ENCODE data around the gene RIMS4.
"Not testable (repeated sequence)": the region's sequence is repeated elsewhere in the genome, so short reads cannot be mapped to it uniquely, and the experiment has no call there.

The RIMS4 gene

GRCh38 chr20:44837946-44838345 lies 27.6 kb upstream of the RIMS4 start:
- no peak for TF ChIP-seq POLR2A (IDR thresholded peaks at IDR 0.05; ENCODE audit: low read length)
- no peak for TF ChIP-seq GATA1 (IDR thresholded peaks at IDR 0.05; ENCODE audit: low read depth, low read length)
- DNase-seq = no peak

DNA sequence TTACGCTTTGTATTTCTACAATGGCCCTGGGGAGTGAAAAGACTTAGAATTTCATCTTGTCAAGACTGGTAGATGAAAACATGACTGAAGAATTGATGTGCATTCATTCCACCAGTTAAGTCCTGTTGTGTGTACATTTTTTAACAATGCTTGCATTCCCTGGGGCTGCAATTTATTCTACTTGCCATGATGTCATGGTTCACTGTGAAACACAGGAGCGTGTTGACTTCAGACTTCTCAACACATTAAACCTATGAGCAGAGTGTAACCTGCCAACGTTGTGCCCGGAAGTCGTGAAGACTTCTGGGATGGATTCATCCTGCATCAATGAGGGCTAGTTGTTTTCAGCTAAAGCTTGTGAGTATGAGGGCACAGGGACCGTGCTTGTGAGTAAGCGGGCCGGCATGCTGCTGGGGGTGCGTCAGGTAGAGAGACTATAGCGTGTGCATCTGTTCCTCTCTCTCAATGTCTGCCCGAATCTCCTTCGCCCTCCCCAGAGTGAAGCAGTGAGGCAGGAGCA lies 26.3 kb upstream of the RIMS4 start:
- no peak for TF ChIP-seq GATA1 (IDR thresholded peaks at IDR 0.05; ENCODE audit: low read depth, low read length)
- no peak for TF ChIP-seq POLR2A (IDR thresholded peaks at IDR 0.05; ENCODE audit: low read length)
- no peak for DNase-seq

DNA sequence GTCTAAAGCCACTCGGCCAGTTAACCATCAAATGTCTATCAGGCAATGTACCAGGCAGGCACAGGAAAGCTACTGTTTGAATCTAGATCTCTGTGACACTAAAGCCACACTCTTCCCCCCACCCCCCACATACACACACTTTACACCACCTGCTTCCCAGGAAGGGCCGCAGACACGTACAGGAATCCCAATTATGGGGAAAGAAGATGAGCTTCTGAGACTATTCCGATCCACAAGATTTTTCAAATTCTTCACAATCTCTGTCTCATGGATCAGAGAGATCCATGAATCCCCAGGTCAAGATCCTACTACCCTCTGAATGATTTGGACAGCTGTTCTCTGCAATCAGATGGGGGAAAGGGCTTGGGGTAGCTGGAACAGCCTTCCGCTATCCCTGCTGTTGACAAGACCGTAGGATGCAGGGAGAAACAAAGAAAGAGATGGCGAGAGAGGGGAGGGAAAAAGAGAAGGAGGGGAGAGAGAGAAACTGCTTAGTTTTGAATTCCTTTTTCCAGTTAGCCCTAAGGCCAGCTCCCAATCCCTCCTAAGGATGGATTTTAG lies 25.4 kb upstream of the RIMS4 start:
- TF ChIP-seq GATA1 (IDR thresholded peaks at IDR 0.05; ENCODE audit: low read depth, low read length) (no peak), POLR2A (IDR thresholded peaks at IDR 0.05; ENCODE audit: low read length) (no peak)
- no peak for DNase-seq

- TF ChIP-seq POLR2A (IDR thresholded peaks at IDR 0.05; ENCODE audit: low read length) = no peak
- DNase-seq = no peak
Observed at GRCh38 chr20:44835116-44835515, 24.8 kb upstream of the RIMS4 start.

GRCh38 chr20:44834693-44835092 lies 24.3 kb upstream of the RIMS4 start:
- no peak for DNase-seq
- no peak for TF ChIP-seq GATA1 (IDR thresholded peaks at IDR 0.05; ENCODE audit: low read depth, low read length)
- no peak for TF ChIP-seq POLR2A (IDR thresholded peaks at IDR 0.05; ENCODE audit: low read length)

GRCh38 chr20:44833437-44833836 lies 23.1 kb upstream of the RIMS4 start:
- TF ChIP-seq POLR2A (IDR thresholded peaks at IDR 0.05; ENCODE audit: low read length) (no peak), GATA1 (IDR thresholded peaks at IDR 0.05; ENCODE audit: low read depth, low read length) (no peak)
- DNase-seq = no peak

GRCh38 chr20:44832724-44833123 lies 22.4 kb upstream of the RIMS4 start:
- TF ChIP-seq POLR2A (IDR thresholded peaks at IDR 0.05; ENCODE audit: low read length) (no peak), GATA1 (IDR thresholded peaks at IDR 0.05; ENCODE audit: low read depth, low read length) (no peak)
- DNase-seq = no peak

DNA sequence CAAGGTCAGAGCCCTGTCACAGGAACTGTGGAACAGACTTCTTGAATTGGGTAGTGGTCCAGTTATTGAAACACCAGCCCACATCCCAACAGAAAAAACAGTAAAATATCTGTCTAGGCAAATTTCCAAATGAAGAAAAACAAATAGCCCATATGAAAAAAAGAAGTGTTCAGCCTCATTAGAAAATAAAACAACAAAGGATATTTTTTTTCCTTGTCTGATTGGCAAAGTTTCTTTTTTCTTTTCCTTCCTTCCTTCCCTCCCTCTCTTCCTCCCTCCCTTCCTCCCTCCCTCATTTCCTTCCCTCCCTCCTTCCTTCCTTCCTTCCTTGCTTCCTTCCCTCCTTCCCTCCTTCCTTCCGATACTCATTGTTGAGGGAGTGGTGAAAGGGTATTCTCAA lies 20.6 kb upstream of the RIMS4 start:
- no peak for DNase-seq
- TF ChIP-seq GATA1 (IDR thresholded peaks at IDR 0.05; ENCODE audit: low read depth, low read length) (no peak), POLR2A (IDR thresholded peaks at IDR 0.05; ENCODE audit: low read length) (no peak)

- DNase-seq = no peak
- TF ChIP-seq POLR2A (IDR thresholded peaks at IDR 0.05; ENCODE audit: low read length) (no peak), GATA1 (IDR thresholded peaks at IDR 0.05; ENCODE audit: low read depth, low read length) (no peak)
Observed at GRCh38 chr20:44830523-44830922, 20.2 kb upstream of the RIMS4 start.

DNA sequence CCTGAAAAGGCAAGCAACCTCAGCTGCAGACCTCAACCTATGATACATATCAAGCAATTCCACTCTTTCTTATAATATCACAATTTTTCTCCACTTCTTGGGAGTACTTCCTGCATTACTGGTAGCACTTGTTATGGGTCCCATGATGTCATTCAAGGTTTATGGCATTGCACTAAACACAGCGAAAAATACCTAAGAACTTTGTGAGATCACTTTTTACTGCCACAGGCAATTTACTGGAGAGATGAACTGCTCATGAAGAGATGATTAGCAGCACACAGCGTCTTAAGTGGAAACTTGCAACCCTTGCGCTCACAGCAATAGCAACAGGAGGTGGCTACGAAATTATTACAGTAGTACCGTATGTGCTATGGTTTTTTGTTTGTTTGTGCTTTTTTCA lies 19.3 kb upstream of the RIMS4 start:
- DNase-seq = no peak
- TF ChIP-seq GATA1 (IDR thresholded peaks at IDR 0.05; ENCODE audit: low read depth, low read length) (no peak), POLR2A (IDR thresholded peaks at IDR 0.05; ENCODE audit: low read length) (no peak)

DNA sequence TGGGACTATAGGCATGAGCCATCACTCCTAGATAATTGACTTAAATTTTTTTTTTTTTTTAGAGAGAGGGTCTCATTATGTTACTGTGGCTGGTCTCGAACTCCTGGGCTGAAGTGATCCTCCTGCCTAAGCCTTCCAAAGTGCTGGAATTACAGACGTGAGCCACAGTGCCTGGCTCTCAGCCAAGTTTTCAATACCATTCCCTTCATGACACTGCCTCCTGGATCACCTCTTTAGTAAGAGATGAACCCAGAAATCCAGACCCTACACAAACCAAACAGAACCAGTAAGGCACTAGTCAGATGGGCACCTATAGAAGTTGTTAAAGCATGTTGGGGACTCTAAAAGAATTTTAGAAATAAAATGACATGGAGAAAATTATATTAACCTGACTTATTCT lies 18.3 kb upstream of the RIMS4 start:
- no peak for TF ChIP-seq GATA1 (IDR thresholded peaks at IDR 0.05; ENCODE audit: low read depth, low read length)
- TF ChIP-seq POLR2A (IDR thresholded peaks at IDR 0.05; ENCODE audit: low read length) = no peak
- no peak for DNase-seq

DNA sequence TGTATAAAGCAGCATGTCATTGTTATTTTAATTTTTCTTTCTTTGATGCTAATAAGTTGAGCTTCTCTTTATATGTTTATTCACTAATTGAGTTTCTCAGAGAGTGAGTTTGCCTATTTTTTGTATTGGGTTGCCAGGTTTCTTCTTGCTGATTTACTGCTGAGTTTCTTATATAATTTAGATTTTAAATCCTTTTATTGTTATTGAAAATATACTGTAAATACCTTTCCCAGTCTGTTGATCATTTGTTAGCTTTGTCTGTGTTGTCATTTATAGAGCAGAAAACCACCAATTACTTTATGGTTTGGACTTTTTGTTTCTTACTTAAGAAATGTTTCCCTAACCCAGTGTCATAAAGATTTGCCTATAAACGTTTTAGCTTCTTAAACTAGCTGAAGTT lies 17.1 kb upstream of the RIMS4 start:
- TF ChIP-seq POLR2A (IDR thresholded peaks at IDR 0.05; ENCODE audit: low read length) (no peak), GATA1 (IDR thresholded peaks at IDR 0.05; ENCODE audit: low read depth, low read length) (no peak)
- no peak for DNase-seq

DNA sequence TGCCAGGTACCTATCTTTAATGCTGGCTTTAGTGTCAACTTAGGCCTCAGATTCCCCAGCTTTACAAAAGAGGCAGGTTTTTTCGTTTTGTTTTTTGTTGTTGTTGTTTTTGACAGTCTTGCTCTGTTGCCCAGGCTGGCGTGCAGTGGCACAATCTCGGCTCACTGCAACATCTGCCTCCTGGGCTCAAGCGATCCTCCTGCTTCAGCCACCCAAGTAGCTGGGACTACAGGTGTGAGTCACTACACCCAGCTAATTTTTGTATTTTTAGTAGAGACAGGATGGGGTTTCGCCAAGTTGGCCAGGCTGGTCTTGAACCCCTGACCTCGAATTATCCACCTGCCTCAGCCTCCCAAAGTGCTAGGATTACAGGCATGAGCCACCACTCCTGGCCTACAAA lies 11.2 kb upstream of the RIMS4 start:
- not testable (repeated sequence) for DNase-seq

- TF ChIP-seq GATA1 (IDR thresholded peaks at IDR 0.05; ENCODE audit: low read depth, low read length) (no peak), POLR2A (IDR thresholded peaks at IDR 0.05; ENCODE audit: low read length) (no peak)
- DNase-seq = no peak
Observed at GRCh38 chr20:44819936-44820335, 9.6 kb upstream of the RIMS4 start.

GRCh38 chr20:44817143-44817910 lies 7.0 kb upstream of the RIMS4 start:
- no peak for DNase-seq
- TF ChIP-seq GATA1 (IDR thresholded peaks at IDR 0.05; ENCODE audit: low read depth, low read length) (no peak), POLR2A (IDR thresholded peaks at IDR 0.05; ENCODE audit: low read length) (no peak)
